GM12864 (cell line): ENCODE results near the gene C1orf210.

ENCODE experiments used
- DNase-seq: peaks from one replicate; pipeline ENCODE4 v3.0.0-alpha.2; 2011; ENCODE audit warnings: low read depth
- H3K4me3 ChIP-seq: 2 replicates; pipeline ENCODE4 v1.5.1; 2011; ENCODE audit warnings: mild to moderate bottlenecking, low read depth, low read length, control low read depth
- TF ChIP-seq, protein P1 (sequence below): IDR thresholded peaks from 2 replicates; pipeline ENCODE4 v1.5.1; 2011; ENCODE audit warnings: low read depth, mild to moderate bottlenecking, moderate library complexity, low read length, control low read depth, inconsistent platforms; ENCODE audit errors: missing control alignments

Gene C1orf210

DNA sequence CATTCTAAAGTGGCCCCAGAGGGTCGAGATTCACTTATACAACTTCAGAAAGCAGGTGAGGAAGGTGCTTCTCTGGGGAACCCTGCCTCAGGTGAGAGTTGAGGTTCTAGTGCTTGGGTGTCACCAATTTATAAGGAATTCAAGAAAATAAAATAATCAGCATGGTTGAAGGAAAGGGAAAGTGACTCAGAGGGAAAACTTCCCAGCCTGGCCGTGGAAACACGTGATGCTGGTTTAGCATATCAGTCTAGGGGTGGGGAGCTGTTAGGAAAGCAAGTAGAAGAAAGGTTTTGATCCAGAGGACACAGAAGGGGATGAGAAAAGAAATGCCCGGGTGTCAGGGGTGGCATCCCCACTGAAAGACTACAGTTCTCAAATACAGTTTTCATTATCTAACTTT lies 53.3 kb downstream of the C1orf210 start:
- DNase-seq = no peak
- no peak overlapping the region for H3K4me3 ChIP-seq
- TF ChIP-seq, protein P1, sequence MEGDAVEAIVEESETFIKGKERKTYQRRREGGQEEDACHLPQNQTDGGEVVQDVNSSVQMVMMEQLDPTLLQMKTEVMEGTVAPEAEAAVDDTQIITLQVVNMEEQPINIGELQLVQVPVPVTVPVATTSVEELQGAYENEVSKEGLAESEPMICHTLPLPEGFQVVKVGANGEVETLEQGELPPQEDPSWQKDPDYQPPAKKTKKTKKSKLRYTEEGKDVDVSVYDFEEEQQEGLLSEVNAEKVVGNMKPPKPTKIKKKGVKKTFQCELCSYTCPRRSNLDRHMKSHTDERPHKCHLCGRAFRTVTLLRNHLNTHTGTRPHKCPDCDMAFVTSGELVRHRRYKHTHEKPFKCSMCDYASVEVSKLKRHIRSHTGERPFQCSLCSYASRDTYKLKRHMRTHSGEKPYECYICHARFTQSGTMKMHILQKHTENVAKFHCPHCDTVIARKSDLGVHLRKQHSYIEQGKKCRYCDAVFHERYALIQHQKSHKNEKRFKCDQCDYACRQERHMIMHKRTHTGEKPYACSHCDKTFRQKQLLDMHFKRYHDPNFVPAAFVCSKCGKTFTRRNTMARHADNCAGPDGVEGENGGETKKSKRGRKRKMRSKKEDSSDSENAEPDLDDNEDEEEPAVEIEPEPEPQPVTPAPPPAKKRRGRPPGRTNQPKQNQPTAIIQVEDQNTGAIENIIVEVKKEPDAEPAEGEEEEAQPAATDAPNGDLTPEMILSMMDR = no peak
